Ectodermal cell (in vitro differentiated cells): ENCODE results near the gene CYTH3.
"Not testable (repeated sequence)": the region's sequence is repeated elsewhere in the genome, so short reads cannot be mapped to it uniquely, and the experiment has no call there.

Experiments
- H3K27ac ChIP-seq: 2 replicates; pipeline ENCODE4 v1.7.0; 2013; ENCODE audit warnings: mild to moderate bottlenecking, low read depth, low read length; ENCODE audit not compliant: insufficient read depth, poor library complexity, severe bottlenecking
- H3K27me3 ChIP-seq: 2 replicates; pipeline ENCODE4 v1.7.0; 2013; ENCODE audit warnings: mild to moderate bottlenecking, low read length; ENCODE audit not compliant: insufficient read depth, control insufficient read depth, poor library complexity, severe bottlenecking
- H3K36me3 ChIP-seq: one replicate; pipeline ENCODE4 v1.7.0; 2013; ENCODE audit warnings: low read length; ENCODE audit not compliant: control insufficient read depth, insufficient read depth
- H3K4me1 ChIP-seq: one replicate; pipeline ENCODE4 v1.7.0; 2013; ENCODE audit warnings: low read length; ENCODE audit not compliant: control insufficient read depth, insufficient read depth
- H3K4me3 ChIP-seq: 2 replicates; pipeline ENCODE4 v1.7.0; 2013; ENCODE audit warnings: low read depth, low read length, control low read depth; ENCODE audit not compliant: insufficient read depth
- H3K9me3 ChIP-seq: 2 replicates; pipeline ENCODE4 v1.7.0; 2013; ENCODE audit warnings: mild to moderate bottlenecking, low read length, moderate library complexity; ENCODE audit not compliant: control insufficient read depth
- WGBS, 2 experiments: methylation state at CpG; one replicate each; pipeline ENCODE4 v1.1.7; 2013; ENCODE audit warnings: missing lambda C conversion rate in 2 of 2; 5-methylcytosine and 5-hydroxymethylcytosine counted together

CYTH3 gene

GRCh38 chr7:6200971-6201370 is 71.5 kb downstream of the CYTH3 start:
- peaks cover 10% of the 10 kb centered on the region for H3K4me1 ChIP-seq
- 91 to 95% methylated on average over 11 of the region's 11 CpGs for WGBS, 2 experiments
- H3K27ac ChIP-seq: no peak overlapping the region
- H3K27me3 ChIP-seq: no peaks in the 10 kb centered on the region
- H3K36me3 ChIP-seq: no peaks in the 10 kb centered on the region
- H3K4me3 ChIP-seq: no peak overlapping the region
- no peaks in the 10 kb centered on the region for H3K9me3 ChIP-seq

DNA sequence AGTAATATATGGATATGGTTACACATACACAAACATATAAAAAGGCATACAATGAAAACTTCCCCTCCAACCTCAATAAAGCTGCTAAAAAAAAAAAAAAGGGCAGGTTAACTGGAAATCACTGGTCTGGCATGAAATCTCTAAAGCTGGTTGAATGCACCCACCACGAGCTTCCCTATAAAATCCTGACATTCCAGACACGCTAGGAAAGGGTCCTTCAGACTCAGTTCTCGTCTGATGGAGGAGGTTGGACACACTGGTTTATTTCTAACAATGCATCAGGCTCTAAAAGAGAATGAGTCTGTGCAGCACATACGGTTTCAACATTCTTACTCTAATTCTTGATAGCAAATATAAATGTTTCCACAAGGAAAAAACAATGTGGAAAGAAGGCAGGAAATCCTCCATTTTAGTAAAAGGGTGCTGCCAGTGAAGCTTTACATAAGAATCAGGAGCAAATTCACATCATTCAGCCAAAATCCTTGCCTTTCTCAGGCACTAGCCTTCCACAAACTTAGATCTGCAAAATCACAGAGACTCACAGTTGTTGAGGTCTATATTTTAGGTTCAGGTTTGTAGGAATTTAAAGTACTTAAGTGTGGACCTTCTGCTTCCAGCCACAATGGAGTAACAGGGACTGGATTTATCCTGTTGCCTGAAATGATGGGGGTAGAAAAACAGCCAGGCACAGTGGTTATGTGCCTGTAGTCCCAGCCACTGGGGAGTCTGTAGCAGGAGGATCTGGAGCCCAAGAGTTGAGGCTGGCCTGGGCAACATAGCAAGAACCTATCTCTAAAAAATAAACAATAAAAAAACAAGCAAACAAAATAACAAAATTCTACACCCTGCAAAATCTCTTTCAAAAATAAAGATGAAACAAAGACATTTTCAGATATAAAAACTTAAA is 73.5 kb downstream of the CYTH3 start:
- peaks cover 10% of the 10 kb centered on the region for H3K4me1 ChIP-seq
- H3K27me3 ChIP-seq: no peaks in the 10 kb centered on the region
- H3K27ac ChIP-seq: no peak overlapping the region
- no peak overlapping the region for H3K4me3 ChIP-seq
- no peaks in the 10 kb centered on the region for H3K9me3 ChIP-seq
- WGBS, 2 experiments: 62 to 64% methylated on average over 4 of the region's 4 CpGs
- no peaks in the 10 kb centered on the region for H3K36me3 ChIP-seq

- Histone ChIP-seq H3K4me1 (peaks cover 10% of the 10 kb centered on the region), H3K36me3 (no peaks in the 10 kb centered on the region), H3K27ac (no peak overlapping the region), H3K4me3 (no peak overlapping the region), H3K9me3 (no peaks in the 10 kb centered on the region), H3K27me3 (no peaks in the 10 kb centered on the region)
- 85 to 90% methylated on average over 8 of the region's 8 CpGs for WGBS, 2 experiments
These were observed 74.4 kb downstream of the CYTH3 start for GRCh38 chr7:6197801-6198551.

- 83 to 86% methylated on average over 8 of the region's 8 CpGs for WGBS, 2 experiments
- peaks cover 3% of the 10 kb centered on the region for H3K4me1 ChIP-seq
- H3K36me3 ChIP-seq: no peaks in the 10 kb centered on the region
- no peaks in the 10 kb centered on the region for H3K27me3 ChIP-seq
- H3K9me3 ChIP-seq: no peaks in the 10 kb centered on the region
- H3K4me3 ChIP-seq: no peak overlapping the region
- no peak overlapping the region for H3K27ac ChIP-seq
These were observed 78.7 kb downstream of the CYTH3 start for GRCh38 chr7:6193709-6194108.

DNA sequence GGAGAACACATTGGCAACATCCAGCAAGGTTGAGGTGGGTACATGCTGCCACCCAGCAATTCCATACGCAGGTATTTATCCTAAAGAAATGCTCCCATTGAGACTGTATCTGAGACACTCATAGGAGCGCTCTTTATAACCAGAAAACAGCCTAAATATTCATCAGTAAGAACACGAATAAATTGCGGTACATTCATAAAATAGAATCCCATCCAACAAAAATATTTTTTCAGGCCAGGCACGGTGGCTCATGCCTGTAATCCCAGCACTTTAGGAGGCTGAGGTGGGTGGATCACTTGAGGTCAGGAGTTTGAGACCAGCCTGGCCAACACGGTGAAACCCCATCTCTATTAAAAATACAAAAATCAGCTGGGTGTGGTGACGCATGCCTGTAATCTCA is 81.9 kb downstream of the CYTH3 start:
- not testable (repeated sequence) for H3K4me3 ChIP-seq, H3K36me3 ChIP-seq, H3K27ac ChIP-seq, H3K4me1 ChIP-seq, H3K9me3 ChIP-seq, H3K27me3 ChIP-seq
- 90 to 93% methylated on average over 7 of the region's 7 CpGs for WGBS, 2 experiments

DNA sequence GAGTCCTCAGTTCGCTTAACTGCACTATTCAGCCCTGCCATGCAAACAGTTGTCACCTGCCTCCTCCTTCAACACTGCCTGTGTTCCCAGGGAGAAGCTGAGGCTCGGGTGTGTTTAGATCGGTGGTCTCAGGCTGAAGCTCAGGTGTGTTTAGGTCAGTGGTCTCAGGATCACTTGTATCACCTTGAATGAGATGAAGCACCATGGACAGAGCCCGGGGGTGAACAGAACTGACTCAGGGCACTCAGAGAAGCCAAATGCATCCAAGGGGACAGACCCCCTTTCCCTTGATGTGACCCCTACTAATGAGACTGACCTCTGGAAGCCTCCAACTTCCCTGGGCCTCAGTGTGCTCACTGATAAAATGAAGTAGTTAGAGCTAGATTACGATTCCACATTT is 84.0 kb downstream of the CYTH3 start:
- Histone ChIP-seq H3K27ac (no peak overlapping the region), H3K9me3 (no peaks in the 10 kb centered on the region), H3K27me3 (no peaks in the 10 kb centered on the region), H3K4me1 (no peaks in the 10 kb centered on the region), H3K36me3 (no peaks in the 10 kb centered on the region), H3K4me3 (no peak overlapping the region)
- 93 to 95% methylated on average over 5 of the region's 5 CpGs for WGBS, 2 experiments

DNA sequence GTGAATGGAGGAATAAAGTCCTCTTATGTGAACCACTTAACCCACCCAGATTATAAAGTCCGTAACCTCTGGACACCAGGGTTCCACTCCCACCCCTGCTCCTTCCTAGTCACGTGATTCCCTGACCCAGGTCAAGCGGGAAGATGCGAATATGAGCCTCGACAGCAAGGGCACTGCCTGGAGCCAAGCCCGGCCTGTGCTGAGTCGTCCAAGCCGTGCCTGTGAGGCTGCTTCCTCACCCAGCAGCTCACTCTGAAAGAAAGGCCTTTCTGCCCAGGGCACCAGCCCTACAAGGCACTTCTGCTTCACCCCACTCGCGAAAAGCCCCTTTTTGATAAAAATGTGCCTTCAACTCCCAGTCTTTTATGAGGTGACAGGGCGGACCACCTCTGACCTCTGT is 85.8 kb downstream of the CYTH3 start:
- H3K27ac ChIP-seq: no peak overlapping the region
- no peaks in the 10 kb centered on the region for H3K27me3 ChIP-seq
- 85 to 92% methylated on average over 11 of the region's 11 CpGs for WGBS, 2 experiments
- H3K36me3 ChIP-seq: no peaks in the 10 kb centered on the region
- no peak overlapping the region for H3K4me3 ChIP-seq
- H3K4me1 ChIP-seq: no peaks in the 10 kb centered on the region
- no peaks in the 10 kb centered on the region for H3K9me3 ChIP-seq

DNA sequence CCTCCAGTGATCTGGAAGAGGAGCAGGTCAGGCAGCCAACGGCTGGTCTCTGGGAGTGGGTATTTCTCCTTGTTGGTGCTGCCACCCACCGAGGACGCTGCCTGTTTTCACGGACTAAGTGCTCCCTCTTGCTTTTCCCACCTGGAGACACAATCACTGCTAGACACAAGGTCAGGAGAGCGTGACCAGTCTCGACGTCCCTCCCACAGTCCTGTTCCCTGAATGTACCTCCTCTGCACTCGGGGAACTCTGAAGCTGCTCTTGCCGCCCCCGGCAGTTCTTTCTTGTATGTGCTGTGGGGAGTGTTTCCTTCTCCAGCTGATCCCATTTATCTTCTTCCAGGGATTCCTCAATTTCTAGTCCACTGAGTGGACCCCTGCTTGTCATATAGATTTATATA is 89.4 kb downstream of the CYTH3 start:
- Histone ChIP-seq H3K27me3 (no peaks in the 10 kb centered on the region), H3K36me3 (no peaks in the 10 kb centered on the region), H3K9me3 (no peaks in the 10 kb centered on the region), H3K27ac (no peak overlapping the region), H3K4me1 (no peaks in the 10 kb centered on the region), H3K4me3 (no peak overlapping the region)
- 80 to 88% methylated on average over 10 of the region's 10 CpGs for WGBS, 2 experiments

DNA sequence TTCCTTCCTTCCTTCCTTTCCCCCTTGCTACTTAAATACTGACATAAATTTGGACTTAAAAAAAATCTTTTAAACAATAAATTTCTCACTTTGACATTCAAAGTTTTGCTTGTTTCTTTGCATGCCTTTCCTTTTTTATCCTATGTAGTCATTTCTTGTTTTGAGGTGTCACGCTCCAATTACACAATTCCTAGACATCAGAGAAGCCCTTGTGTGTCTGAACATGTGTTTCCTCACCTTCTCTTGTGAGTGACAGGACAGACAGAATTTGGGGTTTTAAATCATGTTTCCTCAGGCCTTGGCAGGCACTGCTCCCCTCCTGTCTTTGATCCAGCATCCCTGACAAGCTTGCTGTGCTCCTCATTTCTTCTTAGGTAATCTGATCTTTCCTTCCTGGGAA is 91.3 kb downstream of the CYTH3 start:
- Histone ChIP-seq H3K27me3 (no peaks in the 10 kb centered on the region), H3K4me1 (no peaks in the 10 kb centered on the region), H3K36me3 (no peaks in the 10 kb centered on the region), H3K9me3 (no peaks in the 10 kb centered on the region), H3K27ac (no peak overlapping the region), H3K4me3 (no peak overlapping the region)
- 91 to 92% methylated on average over 1 of the region's 1 CpG for WGBS, 2 experiments

GRCh38 chr7:6180344-6180725 is 92.1 kb downstream of the CYTH3 start:
- H3K27me3 ChIP-seq: no peaks in the 10 kb centered on the region
- no peak overlapping the region for H3K4me3 ChIP-seq
- H3K27ac ChIP-seq: no peak overlapping the region
- H3K4me1 ChIP-seq: no peaks in the 10 kb centered on the region
- no peaks in the 10 kb centered on the region for H3K9me3 ChIP-seq
- 91 to 94% methylated on average over 7 to 8 of the region's 8 CpGs for WGBS, 2 experiments
- H3K36me3 ChIP-seq: no peaks in the 10 kb centered on the region
